ENCODE measurements around the gene JHY.

DNA sequence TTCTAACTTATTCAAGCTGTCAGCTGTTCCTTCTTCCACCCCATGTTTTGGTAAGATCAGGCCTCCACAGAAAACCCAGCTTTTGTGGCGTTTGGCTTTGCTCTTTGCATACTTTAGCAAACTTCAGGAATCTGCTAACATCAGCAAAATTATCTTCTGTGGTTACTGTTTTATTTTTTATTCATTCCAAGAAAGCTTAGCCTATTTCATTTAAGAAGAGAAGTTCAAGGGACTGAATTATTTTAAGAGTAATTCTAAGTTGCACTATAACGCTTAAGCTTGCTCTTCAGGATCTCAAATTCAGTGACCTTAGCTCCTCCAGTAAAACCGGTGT, 1.1 kb downstream of the JHY start:
- TF ChIP-seq POLR2AphosphoS5 (IDR thresholded peaks at IDR 0.05; ENCODE audit: borderline replicate concordance, low read depth, low read length) (no peak; the same call in 1 of the 2 replicates), EZH2 (IDR thresholded peaks at IDR 0.05) (no peak), FOXP2 (optimal IDR thresholded peaks at IDR 0.05; ENCODE audit: control extremely low read depth, extremely low read length, insufficient read depth) (no peak)

Measured in SK-N-MC (cell line).